Measurements from ENCODE around the gene SERGEF. TPM values are rescaled to one million over a fixed set of nuclear protein-coding genes. Genes with fewer than 3 reads are reported as not detected.

SERGEF gene
- total and polyA plus RNA-seq, 2 of the 13 experiments (the other 11 are each of a cell fraction or from before 2014, with no cell fraction given): 54.5 to 114 TPM

GRCh38 chr11:17850336-17850735 lies 162.5 kb downstream of the SERGEF start (continued):
- TF ChIP-seq HOMEZ (CRISPR knock-in tag; IDR thresholded peaks at IDR 0.05; ENCODE audit: low read depth): no peak

- Histone ChIP-seq H3K9ac (ENCODE audit: insufficient read depth, low read depth, low read length) (no peak overlapping the region), H3K9me3 (ENCODE audit: low read length) (no peaks in the 10 kb centered on the region), H3K79me2 (ENCODE audit: insufficient read depth, low read length) (no peaks in the 10 kb centered on the region), H3K36me3 (replicated peaks in 1 of 2; ENCODE audit: control insufficient read depth in 1 of 2, insufficient read depth in 2 of 2, low read length in 2 of 2) (peaks cover 6 to 36% of the 10 kb centered on the region in 2 experiments; a peak in 3 of 5 replicates), H3K27ac (ENCODE audit: extremely low read length, insufficient read depth, low read length) (no peak overlapping the region), H4K20me1 (ENCODE audit: insufficient read depth, low read length) (no peaks in the 10 kb centered on the region), H3K4me3 (replicated peaks in 1 of 3; ENCODE audit: insufficient read depth in 1 of 3, low read depth in 2 of 3, low read length in 3 of 3) (no peak overlapping the region), H3K4me2 (ENCODE audit: low read depth, low read length) (no peak overlapping the region), H3K27me3 (ENCODE audit: control insufficient read depth in 1 of 2, insufficient read depth in 2 of 2, low read length in 2 of 2) (no peaks in the 10 kb centered on the region), H3K4me1 (ENCODE audit: insufficient read depth, low read length) (no peaks in the 10 kb centered on the region), H2AFZ (ENCODE audit: low read length) (no peak overlapping the region)
- no peak for FAIRE-seq
- in situ Hi-C loops (cut with HindIII; ENCODE audit: extremely low pct_ligation_motif_present, low pct_unique_long_range_greater_than_20kb): no loop called here
- intact Hi-C loops (cut with micrococcal nuclease; ENCODE audit: unreplicated experiment): loop anchor here (5.0 kb wide), 1 partner anchor 86 kb away; no protein-coding TSS in a partner anchor
- ChIA-PET POLR2A (no interaction called here), CTCF (ENCODE audit: low intra/inter-chr PET ratio, low total read pairs) (no interaction called here)
- WGBS (ENCODE audit: low lambda C conversion rate): 97% methylated on average over 2 of the region's 2 CpGs
- ATAC-seq: no peak
- DNase-seq (ENCODE audit: low spot score): no peak
- BruUV-seq (replicated peaks): no TSS peak
- TF ChIP-seq HMGA1 (CRISPR knock-in tag; conservative IDR thresholded peaks at IDR 0.05): no peak
- no peak for TF ChIP-seq CBX2 (IDR thresholded peaks at IDR 0.05; ENCODE audit: low read depth, low read length)
- no peak for TF ChIP-seq CBX2 (CRISPR knock-in tag; IDR thresholded peaks at IDR 0.05; ENCODE audit: low read depth)
- no peak for TF ChIP-seq SATB2 (CRISPR knock-in tag; IDR thresholded peaks at IDR 0.05)
- TF ChIP-seq KLF11 (CRISPR knock-in tag; IDR thresholded peaks at IDR 0.05): no peak
- no peak for TF ChIP-seq DR1 (CRISPR knock-in tag; IDR thresholded peaks at IDR 0.05)
- TF ChIP-seq ELK4 (CRISPR knock-in tag; IDR thresholded peaks at IDR 0.05; ENCODE audit: borderline replicate concordance): no peak
- no peak for TF ChIP-seq GLMP (CRISPR knock-in tag; IDR thresholded peaks at IDR 0.05; ENCODE audit: borderline replicate concordance)
- no peak for TF ChIP-seq ZNF282 (IDR thresholded peaks at IDR 0.05; ENCODE audit: partially characterized antibody)
Measured at GRCh38 chr11:17848715-17849114, 164.1 kb downstream of the SERGEF start.
